ENCODE measurements around the gene USP25.

- TF ChIP-seq CTCF (IDR thresholded peaks at IDR 0.05) = no peak
- TF ChIP-seq POLR2A (IDR thresholded peaks at IDR 0.05) = no peak
These were observed 120.9 kb downstream of the USP25 start for GRCh38 chr21:15850645-15851044.
